Measurements from ENCODE around the gene FRMD6.

GRCh38 chr14:51612449-51612848, 39.3 kb upstream of the FRMD6 start:
- TF ChIP-seq, protein P1, sequence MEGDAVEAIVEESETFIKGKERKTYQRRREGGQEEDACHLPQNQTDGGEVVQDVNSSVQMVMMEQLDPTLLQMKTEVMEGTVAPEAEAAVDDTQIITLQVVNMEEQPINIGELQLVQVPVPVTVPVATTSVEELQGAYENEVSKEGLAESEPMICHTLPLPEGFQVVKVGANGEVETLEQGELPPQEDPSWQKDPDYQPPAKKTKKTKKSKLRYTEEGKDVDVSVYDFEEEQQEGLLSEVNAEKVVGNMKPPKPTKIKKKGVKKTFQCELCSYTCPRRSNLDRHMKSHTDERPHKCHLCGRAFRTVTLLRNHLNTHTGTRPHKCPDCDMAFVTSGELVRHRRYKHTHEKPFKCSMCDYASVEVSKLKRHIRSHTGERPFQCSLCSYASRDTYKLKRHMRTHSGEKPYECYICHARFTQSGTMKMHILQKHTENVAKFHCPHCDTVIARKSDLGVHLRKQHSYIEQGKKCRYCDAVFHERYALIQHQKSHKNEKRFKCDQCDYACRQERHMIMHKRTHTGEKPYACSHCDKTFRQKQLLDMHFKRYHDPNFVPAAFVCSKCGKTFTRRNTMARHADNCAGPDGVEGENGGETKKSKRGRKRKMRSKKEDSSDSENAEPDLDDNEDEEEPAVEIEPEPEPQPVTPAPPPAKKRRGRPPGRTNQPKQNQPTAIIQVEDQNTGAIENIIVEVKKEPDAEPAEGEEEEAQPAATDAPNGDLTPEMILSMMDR (IDR thresholded peaks at IDR 0.05) = no peak
- TF ChIP-seq EP300 (IDR thresholded peaks at IDR 0.05) (no peak), POLR2A (IDR thresholded peaks at IDR 0.05) (no peak), POLR2AphosphoS5 (IDR thresholded peaks at IDR 0.05) (no peak)

Measured in upper lobe of left lung (tissue), 4 donors.